ENCODE measurements around the gene KDM8. TPM values are rescaled to one million over a fixed set of nuclear protein-coding genes. Genes with fewer than 3 reads are reported as not detected.
"Not testable (repeated sequence)": the region's sequence is repeated elsewhere in the genome, so short reads cannot be mapped to it uniquely, and the experiment has no call there.

KDM8 gene
- total RNA-seq, 1 experiment from 2014 or later = 15.5 TPM

- Histone ChIP-seq H2BK12ac (ENCODE audit: insufficient read length, low read depth, low read length) (no peak overlapping the region), H4K91ac (ENCODE audit: insufficient read length, low read depth, low read length) (no peak overlapping the region), H2AK5ac (ENCODE audit: insufficient read length, low read length) (no peak overlapping the region), H2BK15ac (ENCODE audit: low read depth, low read length) (no peak overlapping the region), H4K5ac (ENCODE audit: insufficient read length, low read depth, low read length) (no peak overlapping the region), H3K79me1 (ENCODE audit: insufficient read depth, low read depth, low read length, poor library complexity, severe bottlenecking) (no peaks in the 10 kb centered on the region), H3K9ac (ENCODE audit: extremely low read depth, insufficient read length, low read length) (no peak overlapping the region), H3K4me2 (ENCODE audit: insufficient read depth, insufficient read length, low read length) (no peak overlapping the region), H3T11ph (ENCODE audit: low read length) (no peak overlapping the region), H3K23ac (ENCODE audit: insufficient read length, low read depth, low read length) (no peak overlapping the region), H3K14ac (ENCODE audit: insufficient read depth, low read length) (no peak overlapping the region), H3K27ac (ENCODE audit: insufficient read length, low read depth, low read length) (no peak overlapping the region), H4K8ac (replicated peaks; ENCODE audit: insufficient read length, low read depth, low read length) (no peak overlapping the region), H3K23me2 (ENCODE audit: insufficient read length, low read depth, low read length, poor library complexity, severe bottlenecking) (no peaks in the 10 kb centered on the region), H4K20me1 (ENCODE audit: control insufficient read depth, insufficient read depth, insufficient read length) (no peaks in the 10 kb centered on the region), H2AFZ (ENCODE audit: low read length) (no peak overlapping the region), H2BK120ac (ENCODE audit: low read depth, low read length, poor library complexity, severe bottlenecking) (no peak overlapping the region), H3K56ac (ENCODE audit: insufficient read length, low read depth, low read length) (no peak overlapping the region), H3K27me3 (ENCODE audit: insufficient read depth, low read length) (no peaks in the 10 kb centered on the region), H2BK5ac (ENCODE audit: insufficient read length, low read length) (no peak overlapping the region), H3K9me3 (ENCODE audit: control insufficient read depth, low read depth, low read length) (no peaks in the 10 kb centered on the region), H2BK20ac (ENCODE audit: low read depth, low read length, poor library complexity, severe bottlenecking) (no peak overlapping the region), H3K18ac (ENCODE audit: insufficient read length, low read depth, low read length) (no peak overlapping the region), H3K79me2 (ENCODE audit: insufficient read depth, low read length) (no peaks in the 10 kb centered on the region), H3K4me1 (ENCODE audit: insufficient read depth, low read length) (peaks cover 3% of the 10 kb centered on the region; the same call in 1 of the 2 replicates), H3K4ac (ENCODE audit: low read depth, low read length) (no peak overlapping the region)
- no peaks in the 10 kb centered on the region for H3K27me3 Mint-ChIP-seq (ENCODE audit: low read depth)
- no peak overlapping the region for H3K4me3 Mint-ChIP-seq
- H3K27ac Mint-ChIP-seq = no peak overlapping the region; a peak in 1 of 7 replicates
- TF ChIP-seq, protein P1, sequence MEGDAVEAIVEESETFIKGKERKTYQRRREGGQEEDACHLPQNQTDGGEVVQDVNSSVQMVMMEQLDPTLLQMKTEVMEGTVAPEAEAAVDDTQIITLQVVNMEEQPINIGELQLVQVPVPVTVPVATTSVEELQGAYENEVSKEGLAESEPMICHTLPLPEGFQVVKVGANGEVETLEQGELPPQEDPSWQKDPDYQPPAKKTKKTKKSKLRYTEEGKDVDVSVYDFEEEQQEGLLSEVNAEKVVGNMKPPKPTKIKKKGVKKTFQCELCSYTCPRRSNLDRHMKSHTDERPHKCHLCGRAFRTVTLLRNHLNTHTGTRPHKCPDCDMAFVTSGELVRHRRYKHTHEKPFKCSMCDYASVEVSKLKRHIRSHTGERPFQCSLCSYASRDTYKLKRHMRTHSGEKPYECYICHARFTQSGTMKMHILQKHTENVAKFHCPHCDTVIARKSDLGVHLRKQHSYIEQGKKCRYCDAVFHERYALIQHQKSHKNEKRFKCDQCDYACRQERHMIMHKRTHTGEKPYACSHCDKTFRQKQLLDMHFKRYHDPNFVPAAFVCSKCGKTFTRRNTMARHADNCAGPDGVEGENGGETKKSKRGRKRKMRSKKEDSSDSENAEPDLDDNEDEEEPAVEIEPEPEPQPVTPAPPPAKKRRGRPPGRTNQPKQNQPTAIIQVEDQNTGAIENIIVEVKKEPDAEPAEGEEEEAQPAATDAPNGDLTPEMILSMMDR (conservative IDR thresholded peaks at IDR 0.05) = no peak
- no peaks in the 10 kb centered on the region for H3K9me3 Mint-ChIP-seq
- peaks cover 18 to 21% of the 10 kb centered on the region in 2 experiments for H3K4me1 Mint-ChIP-seq
- H3K36me3 Mint-ChIP-seq (ENCODE audit: insufficient read depth in 1 of 3, low read depth in 3 of 3) = peaks cover 0 to 2% (median 0%) of the 10 kb centered on the region in 3 experiments; a peak in 3 of 7 replicates
- no peak for DNase-seq
- no CpG with 5 or more reads among the region's 4 CpGs for WGBS (ENCODE audit: extremely low coverage, insufficient read length, low lambda C conversion rate)
Observed at GRCh38 chr16:27259710-27260109, 56.4 kb downstream of the KDM8 start.

DNA sequence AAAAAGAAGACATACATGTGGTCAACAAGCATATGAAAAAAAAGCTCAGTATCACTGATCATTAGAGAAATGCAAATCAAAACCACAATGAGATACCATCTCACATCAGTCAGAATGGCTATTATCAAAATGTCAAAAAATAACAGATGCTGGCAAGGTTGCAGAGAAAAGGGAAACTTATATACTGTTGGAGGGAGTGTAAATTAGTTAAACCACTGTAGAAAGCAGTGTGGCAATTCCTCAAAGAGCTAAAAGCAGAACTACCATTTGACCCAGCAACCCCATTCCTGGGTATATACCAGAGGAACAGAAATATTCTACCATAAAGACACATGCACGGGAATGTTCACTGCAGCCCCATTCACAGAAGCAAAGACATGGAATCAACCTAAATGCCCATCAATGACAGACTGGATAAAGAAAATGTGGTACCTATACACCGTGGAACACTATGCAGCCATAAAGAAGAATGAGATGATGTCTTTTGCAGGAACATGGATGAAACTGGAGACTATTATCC is 59.6 kb downstream of the KDM8 start:
- H4K20me1 ChIP-seq (ENCODE audit: control insufficient read depth, insufficient read depth, insufficient read length); DNase-seq; H3K79me1 ChIP-seq (ENCODE audit: insufficient read depth, low read depth, low read length, poor library complexity, severe bottlenecking); H2AK5ac ChIP-seq (ENCODE audit: insufficient read length, low read length); H3K23me2 ChIP-seq (ENCODE audit: insufficient read length, low read depth, low read length, poor library complexity, severe bottlenecking); H2BK20ac ChIP-seq (ENCODE audit: low read depth, low read length, poor library complexity, severe bottlenecking); H3K4me2 ChIP-seq (ENCODE audit: insufficient read depth, insufficient read length, low read length); H3K4ac ChIP-seq (ENCODE audit: low read depth, low read length); H3K36me3 Mint-ChIP-seq (ENCODE audit: insufficient read depth in 1 of 3, low read depth in 3 of 3); H2AFZ ChIP-seq (ENCODE audit: low read length); H2BK120ac ChIP-seq (ENCODE audit: low read depth, low read length, poor library complexity, severe bottlenecking); H3K79me2 ChIP-seq (ENCODE audit: insufficient read depth, low read length); H3K9ac ChIP-seq (ENCODE audit: extremely low read depth, insufficient read length, low read length); H4K5ac ChIP-seq (ENCODE audit: insufficient read length, low read depth, low read length); H3K9me3 Mint-ChIP-seq; H3K14ac ChIP-seq (ENCODE audit: insufficient read depth, low read length); H3K27me3 ChIP-seq (ENCODE audit: insufficient read depth, low read length); H3K9me3 ChIP-seq (ENCODE audit: control insufficient read depth, low read depth, low read length); H3K27ac Mint-ChIP-seq; H3K23ac ChIP-seq (ENCODE audit: insufficient read length, low read depth, low read length); H4K8ac ChIP-seq (replicated peaks; ENCODE audit: insufficient read length, low read depth, low read length); H2BK5ac ChIP-seq (ENCODE audit: insufficient read length, low read length); H4K91ac ChIP-seq (ENCODE audit: insufficient read length, low read depth, low read length); H3K4me1 ChIP-seq (ENCODE audit: insufficient read depth, low read length); H3T11ph ChIP-seq (ENCODE audit: low read length); H3K27me3 Mint-ChIP-seq (ENCODE audit: low read depth); H2BK12ac ChIP-seq (ENCODE audit: insufficient read length, low read depth, low read length); H3K27ac ChIP-seq (ENCODE audit: insufficient read length, low read depth, low read length); H2BK15ac ChIP-seq (ENCODE audit: low read depth, low read length); H3K18ac ChIP-seq (ENCODE audit: insufficient read length, low read depth, low read length); H3K56ac ChIP-seq (ENCODE audit: insufficient read length, low read depth, low read length); H3K4me3 Mint-ChIP-seq: not testable (repeated sequence)
- WGBS (ENCODE audit: extremely low coverage, insufficient read length, low lambda C conversion rate) = no CpG with 5 or more reads among the region's 2 CpGs
- peaks cover 18 to 21% of the 10 kb centered on the region in 2 experiments for H3K4me1 Mint-ChIP-seq
